Adrenal gland (tissue), 12 donors: ENCODE results near the gene KCND2. TPM values are rescaled to one million over a fixed set of nuclear protein-coding genes. Genes with fewer than 3 reads are reported as not detected.
"Not testable (repeated sequence)": the region's sequence is repeated elsewhere in the genome, so short reads cannot be mapped to it uniquely, and the experiment has no call there.

Source experiments
- DNase-seq, 7 donors: peaks; one replicate each; pipeline ENCODE4 v3.0.0-alpha.2; 2019 to 2020
- H3K27ac ChIP-seq, 5 donors: fragments of 200-600 bp; sonication (generic) in 4 of 5; 1 replicate in 3 of 5; 2 replicates in 2 of 5; pipeline versions ENCODE4 v1.5.1 to v1.8.0; 2016 to 2020; ENCODE audit warnings: mild to moderate bottlenecking in 1 of 5
- H3K27me3 ChIP-seq: fragments of 200-600 bp; 2 replicates; pipeline ENCODE4 v1.8.0; 2021
- H3K36me3 ChIP-seq, 2 donors: fragments of 200-600 bp; replicated peaks in 1 of 2; 1 replicate in 1 of 2; 2 replicates in 1 of 2; pipeline versions ENCODE4 v1.5.1 to v1.8.0; 2018 to 2022
- H3K4me1 ChIP-seq, 2 donors: fragments of 200-600 bp; replicated peaks in 1 of 2; 1 replicate in 1 of 2; 2 replicates in 1 of 2; pipeline versions ENCODE4 v1.5.1 to v1.8.0; 2018 to 2021
- H3K4me3 ChIP-seq, 4 donors: fragments of 200-600 bp; sonication (generic) in 3 of 4; one replicate each; pipeline ENCODE4 v1.5.1; 2016 to 2018
- H3K9me3 ChIP-seq, 3 donors: fragments of 200-600 bp; sonication (generic) in 1 of 3; replicated peaks in 1 of 3; 1 replicate in 2 of 3; 2 replicates in 1 of 3; pipeline versions ENCODE4 v1.5.1 to v1.8.0; 2016 to 2021
- CTCF ChIP-seq, 6 experiments: fragments of 450-650 bp in 4 of 6; fragments of 200-600 bp in 2 of 6; sonication (generic) in 1 of 6; IDR thresholded peaks; 1 replicate in 5 of 6; 2 replicates in 1 of 6; pipeline versions ENCODE4 v1.5.1 to v1.8.0; 2016 to 2021; ENCODE audit warnings: antibody characterized with exemption in 6 of 6, mild to moderate bottlenecking in 2 of 6, moderate library complexity in 1 of 6
- POLR2A ChIP-seq, 2 donors: fragments of 450-650 bp; IDR thresholded peaks; one replicate each; pipeline ENCODE4 v1.6.1; 2017; ENCODE audit warnings: antibody characterized with exemption in 2 of 2, mild to moderate bottlenecking in 2 of 2, moderate library complexity in 1 of 2
- WGBS, 4 donors: extraction: QIAGEN DNeasy Blood & Tissue Kit in 2 of 4; methylation state at CpG; one replicate each; pipeline versions ENCODE4 v1.1.5 to v1.1.7; 2013 to 2017; 5-methylcytosine and 5-hydroxymethylcytosine counted together
- intact Hi-C, 2 donors: fragments of 100-400 bp; cut with DNase I; formaldehyde crosslinking; loops; one replicate each; pipeline versions ENCODE4 v1.14.1 to v1.15.0; 2022 to 2023
- polyA plus RNA-seq, 3 donors: library from polyadenylated mRNA; stranded (reverse); fragments of 200-250 nt in 2 of 3; fragments of 350-450 nt in 1 of 3; fragmentation: Illumina TruSeq in 1 of 3; extraction: RNeasy Lipid Tissue Mini Kit (QIAGEN cat#74804) in 1 of 3; gene quantifications; one replicate each; pipeline ENCODE4 v1.2.3, GENCODE V29; 2013 to 2014
- total RNA-seq, 9 donors: library from RNA; depleted of rRNA in 4 of 9; stranded (reverse); fragments of >200 nt in 4 of 9; fragments of 120-200 nt in 1 of 9; fragmentation: NEBNext Ultra II Directional in 1 of 9; extraction: Animal tissue kit (Norgen Biotek cat#: 25700) in 1 of 9; gene quantifications; one replicate each; pipeline versions ENCODE4 v1.1.0 to v1.2.4, GENCODE V29; 2013 to 2023
- donor health status: healthy with polysubstance abuse.
- donor health status: Bipolar disorder and iron deficiency.
- donor health status: DM: yes; HTN: yes; CAD: no.
- donor health status: DM: no; HTN: no; CAD: no.
- donor health status: DM: no; HTN: no; CAD: no.
- donor health status: DM: yes; HTN: yes; CAD: no.

KCND2 gene
- total and polyA plus RNA-seq, 12 donors, result 0.24 to 3.0 (median 0.81) TPM

DNA sequence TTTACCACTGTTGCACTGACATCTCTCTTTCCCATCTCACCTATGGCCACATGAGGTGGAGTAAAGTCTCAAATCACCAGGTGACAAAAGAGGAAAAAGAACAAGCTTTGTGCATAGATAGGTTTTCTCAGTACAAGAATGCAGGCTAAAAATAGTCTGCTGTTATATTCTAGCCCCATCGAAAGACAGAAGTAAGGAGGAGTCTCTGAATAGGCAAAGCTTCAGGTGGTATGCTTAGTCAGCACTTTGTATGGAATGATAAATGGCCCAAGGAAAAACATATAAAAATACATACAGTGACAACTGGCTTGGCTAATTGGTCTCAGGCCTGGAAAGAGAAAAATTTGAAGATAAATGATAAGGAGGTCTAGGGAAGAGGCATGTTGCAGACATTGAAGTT is 39.6 kb upstream of the KCND2 start:
- 62 to 76% (median 74%) methylated on average over 1 of the region's 1 CpG for WGBS, 4 donors
- TF ChIP-seq CTCF (IDR thresholded peaks at IDR 0.05) (no peak), POLR2A (IDR thresholded peaks at IDR 0.05) (no peak)
- no peaks in the 10 kb centered on the region for H3K9me3 ChIP-seq

DNA sequence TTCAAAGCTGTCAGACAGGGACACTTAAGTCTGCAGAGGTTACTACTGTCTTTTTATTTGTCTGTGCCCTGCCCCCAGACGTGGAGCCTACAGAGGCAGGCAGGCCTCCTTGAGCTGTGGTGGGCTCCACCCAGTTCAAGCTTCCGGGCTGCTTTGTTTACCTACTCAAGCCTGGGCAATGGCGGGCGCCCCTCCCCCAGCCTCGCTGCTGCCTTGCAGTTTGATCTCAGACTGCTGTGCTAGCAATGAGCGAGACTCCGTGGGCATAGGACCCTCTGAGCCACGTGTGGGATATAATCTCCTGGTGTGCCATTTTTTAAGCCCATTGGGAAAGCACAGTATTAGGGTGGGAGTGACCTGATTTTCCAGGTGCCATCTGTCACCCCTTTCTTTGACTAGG is 32.6 kb upstream of the KCND2 start:
- intact Hi-C loops, DNase-seq, H3K9me3 ChIP-seq, H3K27me3 ChIP-seq, H3K4me1 ChIP-seq, H3K27ac ChIP-seq, H3K36me3 ChIP-seq, H3K4me3 ChIP-seq: not testable (repeated sequence)
- WGBS, 4 donors, result 67 to 90% (median 75%) methylated on average over 4 to 8 of the region's 8 CpGs

More for the DNA sequence above, 39.6 kb upstream of the KCND2 start:
- Histone ChIP-seq H3K27me3 (no peaks in the 10 kb centered on the region), H3K4me1 (no peaks in the 10 kb centered on the region), H3K27ac (no peak overlapping the region), H3K36me3 (no peaks in the 10 kb centered on the region), H3K4me3 (no peak overlapping the region)
- intact Hi-C loops, result no loop called here
- no peak for DNase-seq

GRCh38 chr7:120241973-120242372 is 31.0 kb upstream of the KCND2 start:
- intact Hi-C loops, result no loop called here
- no peak overlapping the region for H3K27ac ChIP-seq
- H3K4me1 ChIP-seq, result no peaks in the 10 kb centered on the region
- 75 to 91% (median 83%) methylated on average over 1 of the region's 1 CpG for WGBS, 4 donors
- no peak overlapping the region for H3K4me3 ChIP-seq
- TF ChIP-seq CTCF (IDR thresholded peaks at IDR 0.05) (no peak), POLR2A (IDR thresholded peaks at IDR 0.05) (no peak)
- H3K36me3 ChIP-seq, result no peaks in the 10 kb centered on the region
- H3K9me3 ChIP-seq, result no peaks in the 10 kb centered on the region
- no peaks in the 10 kb centered on the region for H3K27me3 ChIP-seq
- no peak for DNase-seq

DNA sequence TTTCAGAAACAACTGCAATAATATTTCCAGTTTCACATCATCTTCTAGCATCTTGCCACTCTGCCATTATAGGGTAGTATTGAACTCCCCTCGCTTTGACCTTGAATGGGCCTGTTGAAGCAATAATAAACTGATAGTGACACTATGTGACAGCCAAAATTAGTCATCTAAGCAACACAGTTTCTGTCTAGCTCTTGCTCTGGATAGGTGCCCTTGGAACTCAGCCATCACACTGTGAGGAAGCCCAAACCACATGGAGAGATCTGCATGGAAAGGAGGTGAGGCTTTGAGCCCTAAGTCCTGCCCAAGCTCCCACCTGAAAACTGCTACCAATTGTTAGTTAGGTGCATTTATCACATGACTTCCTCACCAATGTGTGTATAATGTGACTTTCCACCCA is 18.1 kb upstream of the KCND2 start:
- Histone ChIP-seq H3K27me3 (no peaks in the 10 kb centered on the region), H3K4me1 (no peaks in the 10 kb centered on the region), H3K4me3 (no peak overlapping the region), H3K9me3 (peaks cover 0 to 3% (median 0%) of the 10 kb centered on the region in 3 donors), H3K36me3 (no peaks in the 10 kb centered on the region), H3K27ac (no peak overlapping the region)
- TF ChIP-seq POLR2A (IDR thresholded peaks at IDR 0.05), result no peak
- TF ChIP-seq CTCF (IDR thresholded peaks at IDR 0.05), result no peak
- 35 to 49% (median 40%) methylated on average over 1 of the region's 1 CpG for WGBS, 4 donors
- intact Hi-C loops, result no loop called here
- DNase-seq, result peak in 5 of 7 donors; percentile 25 to 61 (median 54)

DNA sequence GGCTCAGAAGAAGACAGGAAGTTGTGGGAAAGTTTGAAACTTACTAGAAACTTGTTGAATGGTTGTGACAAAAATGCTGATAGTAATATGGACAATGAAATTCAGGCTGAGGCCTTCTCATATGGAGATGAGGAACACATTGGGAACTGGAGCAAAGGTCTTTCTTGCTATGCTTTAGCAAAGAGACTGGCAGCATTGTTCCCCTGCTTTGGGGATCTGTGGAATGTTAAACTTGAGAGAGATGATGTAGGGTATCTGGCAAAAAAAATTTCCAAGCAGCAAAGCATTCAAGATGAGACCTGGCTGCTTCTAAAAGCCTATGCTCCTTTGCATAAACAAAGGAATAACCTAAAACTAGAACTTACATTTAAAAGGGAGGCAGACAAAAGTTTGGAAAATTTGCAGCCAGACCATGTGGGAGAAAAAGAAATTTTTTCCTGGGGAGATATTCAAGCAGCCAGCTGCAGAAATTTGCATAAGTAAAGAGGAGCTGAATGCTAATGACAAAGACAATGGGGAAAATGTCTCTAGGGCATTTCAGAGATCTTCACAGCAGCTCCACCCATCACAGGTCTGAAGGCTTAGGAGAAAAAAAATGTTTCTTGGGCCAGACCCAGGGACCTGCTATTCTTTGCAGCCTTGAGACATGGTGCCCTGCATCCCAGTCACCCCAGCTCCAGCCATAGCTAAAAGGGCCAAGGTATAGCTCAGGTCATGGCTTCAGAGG is 16.5 kb upstream of the KCND2 start:
- intact Hi-C loops, result no loop called here
- H3K36me3 ChIP-seq, result no peaks in the 10 kb centered on the region
- no peak for DNase-seq
- no peaks in the 10 kb centered on the region for H3K4me1 ChIP-seq
- H3K9me3 ChIP-seq, result no peaks in the 10 kb centered on the region
- H3K27me3 ChIP-seq, result no peaks in the 10 kb centered on the region
- no peak overlapping the region for H3K27ac ChIP-seq
- TF ChIP-seq CTCF (IDR thresholded peaks at IDR 0.05), result no peak
- no peak for TF ChIP-seq POLR2A (IDR thresholded peaks at IDR 0.05)
- H3K4me3 ChIP-seq, result no peak overlapping the region
